ENCODE data around the gene SUSD4.
"Not testable (repeated sequence)": the region's sequence is repeated elsewhere in the genome, so short reads cannot be mapped to it uniquely, and the experiment has no call there.

Gene SUSD4

GRCh38 chr1:223285452-223285851 lies 78.5 kb downstream of the SUSD4 start:
- Histone ChIP-seq H3K27me3 (replicated peaks) (no peaks in the 10 kb centered on the region), H3K27ac (no peak overlapping the region), H3K4me3 (ENCODE audit: low read depth, low read length) (no peak overlapping the region), H3K36me3 (replicated peaks) (no peaks in the 10 kb centered on the region)
- no peak for TF ChIP-seq CTCF (IDR thresholded peaks at IDR 0.05; ENCODE audit: low read depth, low read length, missing control alignments)
- in situ Hi-C loops (cut with HindIII; ENCODE audit: low pct_ligation_motif_present, low sequenced_read_pairs): no loop called here
- DNase-seq: no peak

- not testable (repeated sequence) for H3K27me3 ChIP-seq (replicated peaks)
Measured at GRCh38 chr1:223283697-223284096, 80.3 kb downstream of the SUSD4 start.

GRCh38 chr1:223278311-223278710 lies 85.7 kb downstream of the SUSD4 start:
- in situ Hi-C loops (cut with HindIII; ENCODE audit: low pct_ligation_motif_present, low sequenced_read_pairs); H3K27me3 ChIP-seq (replicated peaks); DNase-seq; H3K27ac ChIP-seq; H3K36me3 ChIP-seq (replicated peaks); H3K4me3 ChIP-seq (ENCODE audit: low read depth, low read length): not testable (repeated sequence)

More at GRCh38 chr1:223283697-223284096, 80.3 kb downstream of the SUSD4 start:
- in situ Hi-C loops (cut with HindIII; ENCODE audit: low pct_ligation_motif_present, low sequenced_read_pairs); DNase-seq; H3K36me3 ChIP-seq (replicated peaks); H3K4me3 ChIP-seq (ENCODE audit: low read depth, low read length); H3K27ac ChIP-seq: not testable (repeated sequence)

- Histone ChIP-seq H3K36me3 (replicated peaks) (no peaks in the 10 kb centered on the region), H3K27me3 (replicated peaks) (no peaks in the 10 kb centered on the region), H3K27ac (no peak overlapping the region), H3K4me3 (ENCODE audit: low read depth, low read length) (no peak overlapping the region)
- TF ChIP-seq CTCF (IDR thresholded peaks at IDR 0.05; ENCODE audit: low read depth, low read length, missing control alignments): no peak
- DNase-seq: no peak
- in situ Hi-C loops (cut with HindIII; ENCODE audit: low pct_ligation_motif_present, low sequenced_read_pairs): no loop called here
Measured at GRCh38 chr1:223276029-223276428, 87.9 kb downstream of the SUSD4 start.

- Histone ChIP-seq H3K36me3 (replicated peaks) (no peaks in the 10 kb centered on the region), H3K27me3 (replicated peaks) (no peaks in the 10 kb centered on the region), H3K27ac (no peak overlapping the region), H3K4me3 (ENCODE audit: low read depth, low read length) (no peak overlapping the region)
- DNase-seq: no peak
- in situ Hi-C loops (cut with HindIII; ENCODE audit: low pct_ligation_motif_present, low sequenced_read_pairs): no loop called here
- no peak for TF ChIP-seq CTCF (IDR thresholded peaks at IDR 0.05; ENCODE audit: low read depth, low read length, missing control alignments)
Measured at GRCh38 chr1:223273511-223273910, 90.5 kb downstream of the SUSD4 start.

- Histone ChIP-seq H3K27ac (no peak overlapping the region), H3K27me3 (replicated peaks) (no peaks in the 10 kb centered on the region), H3K36me3 (replicated peaks) (no peaks in the 10 kb centered on the region), H3K4me3 (ENCODE audit: low read depth, low read length) (no peak overlapping the region)
- no peak for DNase-seq
- TF ChIP-seq CTCF (IDR thresholded peaks at IDR 0.05; ENCODE audit: low read depth, low read length, missing control alignments): no peak
- in situ Hi-C loops (cut with HindIII; ENCODE audit: low pct_ligation_motif_present, low sequenced_read_pairs): no loop called here
Measured at GRCh38 chr1:223271085-223271781, 92.7 kb downstream of the SUSD4 start.

- no peaks in the 10 kb centered on the region for H3K36me3 ChIP-seq (replicated peaks)
- no peak overlapping the region for H3K27ac ChIP-seq
- in situ Hi-C loops (cut with HindIII; ENCODE audit: low pct_ligation_motif_present, low sequenced_read_pairs): no loop called here
- DNase-seq: no peak
- H3K4me3 ChIP-seq (ENCODE audit: low read depth, low read length): no peak overlapping the region
- no peaks in the 10 kb centered on the region for H3K27me3 ChIP-seq (replicated peaks)
- no peak for TF ChIP-seq CTCF (IDR thresholded peaks at IDR 0.05; ENCODE audit: low read depth, low read length, missing control alignments)
Measured at GRCh38 chr1:223270155-223270554, 93.8 kb downstream of the SUSD4 start.
